ENCODE data around the gene NAP1L5. TPM values are rescaled to one million over a fixed set of nuclear protein-coding genes. Genes with fewer than 3 reads are reported as not detected.

Gene NAP1L5
- total RNA-seq, 8 experiments from 2014 or later = 11.1 to 47.5 (median 32.6) TPM

DNA sequence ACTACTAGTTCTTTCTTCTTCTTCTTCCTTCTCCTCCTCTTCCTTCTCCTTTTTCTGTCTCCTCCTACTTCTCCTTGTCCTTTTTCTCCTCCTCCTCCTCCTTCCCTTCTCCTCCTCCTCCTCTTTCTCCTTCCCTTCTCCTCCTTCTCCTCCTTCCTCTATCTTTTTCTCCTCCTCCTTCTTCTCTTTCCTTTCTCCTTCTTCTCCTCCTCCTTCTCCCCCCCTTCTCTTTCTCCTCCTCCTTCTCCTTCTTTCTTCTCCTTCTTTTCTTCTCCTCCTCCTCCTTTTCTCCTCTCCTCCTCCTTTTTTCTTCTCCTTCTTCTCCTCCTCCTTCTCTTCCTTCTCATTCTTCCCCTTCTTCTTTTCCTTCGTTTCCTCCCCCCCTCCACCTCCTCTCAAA, 21.8 kb upstream of the NAP1L5 start:
- Histone ChIP-seq H3K27ac (no peak overlapping the region), H3K4me1 (replicated peaks in 1 of 2) (no peaks in the 10 kb centered on the region), H3K4me3 (no peak overlapping the region)
- WGBS, 10 experiments = 86 to 100% (median 95%) methylated on average over 1 of the region's 1 CpG; no CpG with 5 or more reads in 2 of the 10 experiments
- in situ Hi-C loops (cut with MboI; ENCODE audit: low pct_unique_long_range_greater_than_20kb in 2 of 9, low sequenced_read_pairs in 9 of 9, unreplicated experiment in 9 of 9) = loop anchor here in 3 of 9 experiments (25.0 kb wide), 2 partner anchors 293 to 318 kb away; no protein-coding TSS in a partner anchor
- no peak for ATAC-seq (replicated peaks in 6 of 8)

DNA sequence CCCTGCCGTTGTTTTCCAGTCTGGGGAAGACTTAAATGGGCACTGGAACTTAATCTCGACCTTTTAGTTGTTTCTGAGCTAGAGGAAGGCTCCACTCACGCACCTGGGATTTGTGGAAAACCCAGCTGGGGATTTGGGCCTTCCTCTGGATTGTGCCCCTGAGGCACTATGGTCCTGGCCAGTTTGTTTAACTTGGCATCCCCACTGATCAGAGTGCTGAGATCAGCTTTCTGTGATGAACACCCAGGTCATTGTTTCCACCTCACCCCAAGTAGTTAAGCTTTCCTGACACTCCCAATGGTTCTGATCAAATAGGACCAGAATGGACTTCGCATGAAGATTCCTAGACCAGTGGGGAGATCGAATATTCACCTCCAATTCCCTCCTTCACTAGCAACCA, 20.5 kb upstream of the NAP1L5 start:
- in situ Hi-C loops (cut with MboI; ENCODE audit: low pct_unique_long_range_greater_than_20kb in 2 of 9, low sequenced_read_pairs in 9 of 9, unreplicated experiment in 9 of 9) = loop anchor here in 3 of 9 experiments (25.0 kb wide), 2 partner anchors 294 to 319 kb away; no protein-coding TSS in a partner anchor
- no peak overlapping the region for H3K4me3 ChIP-seq
- ATAC-seq (replicated peaks in 6 of 8) = no peak
- no peaks in the 10 kb centered on the region for H3K4me1 ChIP-seq (replicated peaks in 1 of 2)
- 80 to 100% (median 97%) methylated on average over 1 to 5 of the region's 5 CpGs; no CpG with 5 or more reads in 1 of the 10 experiments for WGBS, 10 experiments
- H3K27ac ChIP-seq = no peak overlapping the region

DNA sequence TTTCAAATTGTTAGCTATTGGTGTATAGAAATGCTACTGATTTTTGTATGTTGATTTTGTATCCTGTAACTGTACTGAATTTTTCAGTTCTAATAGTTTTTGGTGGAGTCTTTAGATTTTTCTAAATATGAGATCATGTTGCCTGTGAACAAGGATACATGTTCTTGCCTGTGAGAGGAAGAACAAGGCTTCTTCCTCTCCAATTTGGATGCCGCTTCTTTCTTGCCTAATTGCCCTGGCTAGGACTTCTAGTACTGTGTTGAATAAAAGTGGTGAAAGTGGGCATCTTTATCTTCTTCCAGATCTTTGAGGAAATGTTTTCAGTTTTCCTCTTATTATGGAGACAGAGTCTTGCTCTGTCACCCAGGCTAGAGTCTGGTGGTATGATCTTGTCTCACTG, 16.2 kb upstream of the NAP1L5 start:
- ATAC-seq (replicated peaks in 6 of 8) = no peak
- Histone ChIP-seq H3K4me3 (no peak overlapping the region), H3K4me1 (replicated peaks in 1 of 2) (no peaks in the 10 kb centered on the region), H3K27ac (no peak overlapping the region)
- in situ Hi-C loops (cut with MboI; ENCODE audit: low pct_unique_long_range_greater_than_20kb in 2 of 9, low sequenced_read_pairs in 9 of 9, unreplicated experiment in 9 of 9) = loop anchor here in 3 of 9 experiments (25.0 kb wide), 2 partner anchors 299 to 324 kb away; no protein-coding TSS in a partner anchor
- 100% methylated on average over 1 of the region's 1 CpG; no CpG with 5 or more reads in 3 of the 10 experiments for WGBS, 10 experiments

DNA sequence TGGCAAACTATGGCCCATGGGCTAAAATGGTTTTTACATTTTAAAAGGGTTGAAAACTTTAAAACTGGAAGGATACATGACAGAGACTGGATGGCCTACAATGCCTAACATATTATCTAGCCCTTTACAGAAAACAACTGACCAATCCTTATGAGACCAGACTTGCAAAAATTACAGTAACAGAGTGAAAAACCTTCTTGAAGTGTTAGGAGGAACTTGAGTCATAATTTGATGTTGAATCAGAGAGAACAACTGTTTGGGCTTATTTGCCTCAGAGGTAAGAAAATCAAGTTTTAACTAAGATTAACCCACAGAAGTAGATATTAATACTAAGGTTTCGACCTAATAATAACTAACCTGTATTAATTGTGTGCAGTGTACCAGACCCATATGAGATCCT, 12.4 kb upstream of the NAP1L5 start:
- no peaks in the 10 kb centered on the region for H3K4me1 ChIP-seq (replicated peaks in 1 of 2)
- no peak for ATAC-seq (replicated peaks in 6 of 8)
- H3K4me3 ChIP-seq = no peak overlapping the region
- in situ Hi-C loops (cut with MboI; ENCODE audit: low pct_unique_long_range_greater_than_20kb in 2 of 9, low sequenced_read_pairs in 9 of 9, unreplicated experiment in 9 of 9) = loop anchor here in 3 of 9 experiments (25.0 kb wide), 2 partner anchors 302 to 327 kb away; no protein-coding TSS in a partner anchor
- no peak overlapping the region for H3K27ac ChIP-seq
- WGBS, 10 experiments = 88 to 100% (median 96%) methylated on average over 1 of the region's 1 CpG; no CpG with 5 or more reads in 4 of the 10 experiments

DNA sequence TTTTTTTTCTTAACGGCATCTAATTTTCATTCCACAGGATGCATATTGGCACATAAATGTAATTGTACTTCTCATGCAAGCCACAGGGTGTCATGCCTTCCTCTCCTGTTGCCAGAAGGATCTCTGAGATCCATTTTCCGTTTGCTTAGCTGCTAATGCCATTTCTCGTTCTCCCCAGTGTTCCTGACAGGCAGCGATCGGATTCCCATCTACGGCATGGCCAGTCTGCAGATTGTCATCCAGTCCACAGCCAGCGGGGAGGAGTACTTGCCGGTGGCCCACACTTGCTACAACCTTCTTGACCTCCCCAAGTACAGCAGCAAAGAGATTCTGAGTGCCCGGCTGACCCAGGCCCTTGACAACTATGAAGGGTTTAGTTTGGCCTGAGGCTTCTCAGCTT, 8.9 kb upstream of the NAP1L5 start:
- in situ Hi-C loops (cut with MboI; ENCODE audit: low pct_unique_long_range_greater_than_20kb in 2 of 9, low sequenced_read_pairs in 9 of 9, unreplicated experiment in 9 of 9) = loop anchor here in 3 of 9 experiments (25.0 kb wide), 2 partner anchors 306 to 331 kb away; no protein-coding TSS in a partner anchor
- Histone ChIP-seq H3K27ac (no peak overlapping the region), H3K4me1 (replicated peaks in 1 of 2) (no peaks in the 10 kb centered on the region), H3K4me3 (no peak overlapping the region)
- ATAC-seq (replicated peaks in 6 of 8) = peak in 5 of 8 experiments; percentile 37 to 95 (median 92)
- WGBS, 10 experiments = 0 to 100% (median 63%) methylated on average over 1 to 8 of the region's 9 CpGs; no CpG with 5 or more reads in 1 of the 10 experiments

DNA sequence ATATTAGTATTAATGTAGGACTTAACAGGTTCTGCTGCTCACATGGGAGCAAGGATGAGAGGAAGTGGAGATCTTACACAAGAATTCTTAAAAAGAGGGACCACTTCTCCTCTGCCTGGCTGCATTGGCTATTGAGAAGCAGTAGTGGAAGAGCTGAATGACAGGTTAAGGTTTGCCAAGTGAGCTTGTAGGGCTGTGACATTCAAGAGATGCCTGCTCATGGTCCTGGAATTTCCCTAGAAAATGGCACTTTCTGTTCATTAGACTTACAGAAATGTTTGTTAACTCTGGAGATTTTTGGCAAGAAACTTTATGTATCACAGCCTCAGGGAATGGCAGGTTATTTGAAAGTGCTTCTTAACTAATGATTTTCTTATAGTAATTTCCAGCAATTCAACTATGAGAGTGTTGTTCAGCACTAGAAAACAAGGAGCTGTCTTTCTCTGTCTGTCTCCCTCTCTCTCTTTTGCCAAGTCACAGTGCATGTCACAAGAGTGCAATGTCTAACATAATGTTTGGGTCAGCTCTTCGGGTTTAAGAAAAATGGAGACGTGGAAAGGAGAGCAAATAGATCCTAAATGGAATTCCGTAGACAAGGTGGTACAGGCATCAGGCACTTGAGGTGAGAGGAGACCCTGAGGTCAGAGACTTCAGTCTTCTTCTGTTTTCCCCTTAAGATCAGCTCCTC, 8.3 kb upstream of the NAP1L5 start:
- Histone ChIP-seq H3K4me1 (replicated peaks in 1 of 2) (no peaks in the 10 kb centered on the region), H3K4me3 (no peak overlapping the region), H3K27ac (no peak overlapping the region)
- WGBS, 10 experiments = 5 to 100% (median 71%) methylated on average over 1 to 3 of the region's 3 CpGs; no CpG with 5 or more reads in 3 of the 10 experiments
- in situ Hi-C loops (cut with MboI; ENCODE audit: low pct_unique_long_range_greater_than_20kb in 2 of 9, low sequenced_read_pairs in 9 of 9, unreplicated experiment in 9 of 9) = loop anchor here in 3 of 9 experiments (25.0 kb wide), 2 partner anchors 306 to 331 kb away; no protein-coding TSS in a partner anchor
- peak in 3 of 8 experiments; percentile 22 to 63 (median 58) for ATAC-seq (replicated peaks in 6 of 8)

DNA sequence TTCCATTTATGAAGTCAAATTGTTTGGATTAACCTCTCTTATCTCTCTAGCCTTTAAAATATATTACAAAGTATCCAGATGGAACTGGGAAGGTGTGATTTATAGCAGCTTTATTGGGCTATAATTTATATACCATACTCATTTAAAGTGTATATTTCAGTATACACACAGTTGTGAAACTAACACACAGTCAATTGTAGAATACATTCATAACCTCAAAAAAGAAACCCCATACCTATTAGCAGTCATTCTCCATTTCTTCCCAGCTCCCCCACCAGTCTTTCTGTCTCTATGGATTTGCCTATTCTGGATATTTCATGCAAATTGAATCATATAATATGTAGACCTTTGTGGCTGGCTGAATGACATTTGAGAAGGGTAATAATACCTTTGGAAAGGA, 7.6 kb upstream of the NAP1L5 start:
- in situ Hi-C loops (cut with MboI; ENCODE audit: low pct_unique_long_range_greater_than_20kb in 2 of 9, low sequenced_read_pairs in 9 of 9, unreplicated experiment in 9 of 9) = loop anchor here in 3 of 9 experiments (25.0 kb wide), 2 partner anchors 307 to 332 kb away; no protein-coding TSS in a partner anchor

DNA sequence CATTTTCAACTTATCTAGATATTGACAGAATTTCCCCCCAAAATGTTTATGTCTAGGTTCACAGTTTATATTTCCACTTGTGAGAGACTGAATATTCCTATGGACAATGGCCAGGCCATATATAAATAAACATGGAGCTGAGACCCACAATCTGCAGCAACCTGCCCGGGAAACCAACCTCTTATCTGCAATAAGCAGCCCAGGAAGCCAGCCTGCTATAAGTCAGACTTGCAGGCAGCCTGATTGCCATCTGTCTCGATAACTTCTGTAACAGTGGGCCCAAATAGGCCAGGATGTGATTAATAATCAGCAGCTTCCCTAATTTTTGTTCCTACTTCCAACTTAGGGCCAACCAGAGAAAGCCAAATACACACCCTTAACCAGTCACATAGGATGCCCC, 5.2 kb upstream of the NAP1L5 start:
- Histone ChIP-seq H3K4me1 (replicated peaks in 1 of 2) (peaks cover 3 to 4% of the 10 kb centered on the region in 2 donors), H3K27ac (no peak overlapping the region), H3K4me3 (no peak overlapping the region)
- ATAC-seq (replicated peaks in 6 of 8) = no peak
- in situ Hi-C loops (cut with MboI; ENCODE audit: low pct_unique_long_range_greater_than_20kb in 2 of 9, low sequenced_read_pairs in 9 of 9, unreplicated experiment in 9 of 9) = loop anchor here in 3 of 9 experiments (25.0 kb wide), 2 partner anchors 310 to 335 kb away; no protein-coding TSS in a partner anchor
- WGBS, 10 experiments = 67 to 100% (median 88%) methylated on average over 1 of the region's 2 CpGs; no CpG with 5 or more reads in 3 of the 10 experiments

More for the DNA sequence above, 7.6 kb upstream of the NAP1L5 start:
- Histone ChIP-seq H3K4me1 (replicated peaks in 1 of 2) (no peaks in the 10 kb centered on the region), H3K27ac (no peak overlapping the region), H3K4me3 (no peak overlapping the region)
- ATAC-seq (replicated peaks in 6 of 8) = peak in 1 of 8 experiments; percentile 6

DNA sequence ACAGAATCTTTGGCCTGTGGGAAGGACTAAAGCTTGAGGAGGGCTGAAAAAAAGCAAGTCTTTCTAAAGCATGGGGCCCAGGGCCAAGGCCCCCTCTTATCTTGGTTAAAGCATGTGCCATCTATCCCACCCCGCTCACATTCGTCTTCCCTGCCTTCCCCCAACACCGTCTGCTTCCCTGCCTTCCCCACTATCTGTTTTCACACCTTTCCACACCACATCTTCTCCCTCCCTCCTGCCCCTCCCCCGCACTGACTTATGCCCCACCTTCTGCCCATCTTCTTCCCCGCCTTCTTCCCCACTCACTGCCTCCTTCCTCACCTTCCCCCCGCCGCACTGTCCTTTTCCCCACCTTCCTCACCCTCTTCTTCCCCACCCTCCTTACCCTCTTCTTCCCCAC, 890 bp upstream of the NAP1L5 start:
- in situ Hi-C loops (cut with MboI; ENCODE audit: low pct_unique_long_range_greater_than_20kb in 2 of 9, low sequenced_read_pairs in 9 of 9, unreplicated experiment in 9 of 9) = no loop called here
- no CpG with 5 or more reads among the region's 7 CpGs for WGBS, 10 experiments
- H3K4me1 ChIP-seq (replicated peaks in 1 of 2) = peaks cover 3 to 4% of the 10 kb centered on the region in 2 donors
- H3K27ac ChIP-seq = no peak overlapping the region
- no peak for ATAC-seq (replicated peaks in 6 of 8)
- no peak overlapping the region for H3K4me3 ChIP-seq

DNA sequence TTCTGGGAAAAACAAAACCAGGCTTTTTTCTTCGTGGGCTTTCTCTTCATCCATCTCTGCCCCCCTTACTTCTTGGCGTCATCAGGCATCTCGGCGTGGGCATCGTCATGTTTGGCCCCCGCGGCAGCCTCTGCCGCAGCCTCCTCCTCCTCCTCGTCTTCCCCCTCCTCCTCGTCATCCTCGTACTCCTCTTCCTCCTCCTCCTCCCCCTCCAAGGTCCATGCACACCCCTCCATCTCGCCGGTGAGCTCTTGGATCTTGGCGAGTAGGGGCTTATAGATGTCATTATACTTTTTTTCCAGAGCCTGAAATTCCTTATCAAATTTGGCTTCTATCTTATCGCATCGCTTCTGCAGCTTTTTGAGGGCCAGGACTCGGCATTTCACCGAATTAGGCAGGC, 488 bp downstream of the NAP1L5 start:
- in situ Hi-C loops (cut with MboI; ENCODE audit: low pct_unique_long_range_greater_than_20kb in 2 of 9, low sequenced_read_pairs in 9 of 9, unreplicated experiment in 9 of 9) = no loop called here

DNA sequence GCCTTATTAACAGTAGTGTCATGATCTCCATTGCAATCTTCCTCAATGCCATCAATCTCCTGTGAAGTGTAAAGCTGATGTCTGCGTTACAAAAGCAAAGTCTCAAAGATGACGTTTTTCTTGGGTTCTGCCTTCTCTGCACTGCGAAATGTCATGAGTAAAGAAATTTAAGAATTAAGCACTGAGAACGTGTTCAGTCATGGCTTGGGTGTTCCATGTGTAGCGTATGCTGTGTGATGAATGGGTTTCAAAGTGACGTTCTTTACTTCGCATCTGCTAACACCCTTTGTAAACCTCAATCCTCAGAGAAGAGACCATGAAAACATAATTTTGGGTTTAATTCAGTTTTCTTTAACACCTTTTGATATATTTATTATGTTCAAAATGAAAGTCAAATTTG, 999 bp downstream of the NAP1L5 start:
- in situ Hi-C loops (cut with MboI; ENCODE audit: low pct_unique_long_range_greater_than_20kb in 2 of 9, low sequenced_read_pairs in 9 of 9, unreplicated experiment in 9 of 9) = no loop called here
- peak in 6 of 8 experiments; percentile 13 to 36 (median 28) for ATAC-seq (replicated peaks in 6 of 8)

More for the DNA sequence above, 488 bp downstream of the NAP1L5 start:
- Histone ChIP-seq H3K27ac (peak overlapping the region; percentile 78 to 90), H3K4me3 (peak overlapping the region; percentile 48 to 55 (median 51)), H3K4me1 (replicated peaks in 1 of 2) (peaks cover 3 to 4% of the 10 kb centered on the region in 2 donors)
- peak; percentile 11 to 36 (median 31) for ATAC-seq (replicated peaks in 6 of 8)
- 15 to 67% (median 40%) methylated on average over 1 to 8 of the region's 18 CpGs; no CpG with 5 or more reads in 3 of the 10 experiments for WGBS, 10 experiments

DNA sequence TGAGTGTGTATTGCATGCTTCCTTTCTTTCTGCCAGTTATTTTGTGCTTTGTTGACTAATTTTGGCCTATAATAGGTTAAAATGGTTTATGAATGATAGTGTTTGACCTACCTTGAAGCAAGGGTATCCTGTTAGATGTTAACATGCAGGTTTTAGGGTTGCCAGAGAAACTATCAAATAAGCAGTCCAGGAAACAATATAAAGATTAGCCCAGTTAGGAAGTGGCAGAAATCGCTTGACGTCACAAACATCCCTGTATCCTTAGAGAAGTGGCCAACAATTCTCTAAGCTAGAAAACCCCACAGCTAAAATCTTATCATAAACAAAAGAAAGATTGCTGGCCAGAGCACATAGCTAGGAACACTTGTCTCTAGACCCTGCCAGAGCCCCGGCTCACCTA, 3.8 kb downstream of the NAP1L5 start:
- Histone ChIP-seq H3K27ac (no peak overlapping the region), H3K4me1 (replicated peaks in 1 of 2) (peaks cover 3 to 4% of the 10 kb centered on the region in 2 donors), H3K4me3 (no peak overlapping the region)
- in situ Hi-C loops (cut with MboI; ENCODE audit: low pct_unique_long_range_greater_than_20kb in 2 of 9, low sequenced_read_pairs in 9 of 9, unreplicated experiment in 9 of 9) = no loop called here
- no peak for ATAC-seq (replicated peaks in 6 of 8)
- 77 to 100% (median 96%) methylated on average over 1 to 3 of the region's 3 CpGs; no CpG with 5 or more reads in 4 of the 10 experiments for WGBS, 10 experiments

More for the DNA sequence above, 999 bp downstream of the NAP1L5 start:
- no peak overlapping the region for H3K27ac ChIP-seq
- WGBS, 10 experiments = 37 to 71% (median 48%) methylated on average over 2 to 7 of the region's 7 CpGs
- H3K4me3 ChIP-seq = peak overlapping the region; percentile 48 to 55 (median 51)
- H3K4me1 ChIP-seq (replicated peaks in 1 of 2) = peaks cover 3 to 4% of the 10 kb centered on the region in 2 donors

DNA sequence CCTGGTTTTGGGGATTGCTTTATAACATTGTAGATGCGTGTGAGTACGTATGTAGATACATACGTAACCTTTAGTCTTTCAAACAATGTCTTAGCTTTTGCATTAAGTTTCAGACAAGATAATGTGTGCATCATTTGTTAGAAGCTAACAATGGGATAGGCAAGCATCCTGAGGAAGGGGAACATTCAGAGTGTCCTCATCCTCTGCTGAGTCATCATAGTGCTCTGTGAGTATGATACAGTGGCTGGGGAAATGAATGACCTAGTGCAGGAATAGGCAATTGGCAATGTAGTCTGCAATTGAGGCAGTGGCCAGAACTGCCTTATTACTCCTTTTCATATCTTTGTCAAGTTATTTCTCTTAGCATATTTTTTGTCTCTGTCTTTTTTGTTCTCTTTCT, 7.3 kb downstream of the NAP1L5 start:
- H3K4me1 ChIP-seq (replicated peaks in 1 of 2) = no peaks in the 10 kb centered on the region
- ATAC-seq (replicated peaks in 6 of 8) = peak in 7 of 8 experiments; percentile 34 to 74 (median 52)
- 60 to 100% (median 95%) methylated on average over 1 to 3 of the region's 3 CpGs; no CpG with 5 or more reads in 2 of the 10 experiments for WGBS, 10 experiments
- no peak overlapping the region for H3K4me3 ChIP-seq
- no peak overlapping the region for H3K27ac ChIP-seq
- in situ Hi-C loops (cut with MboI; ENCODE audit: low pct_unique_long_range_greater_than_20kb in 2 of 9, low sequenced_read_pairs in 9 of 9, unreplicated experiment in 9 of 9) = no loop called here

Data from motor neuron (in vitro differentiated cells).